ENCODE results near the gene PTPRB.

PTPRB gene

DNA sequence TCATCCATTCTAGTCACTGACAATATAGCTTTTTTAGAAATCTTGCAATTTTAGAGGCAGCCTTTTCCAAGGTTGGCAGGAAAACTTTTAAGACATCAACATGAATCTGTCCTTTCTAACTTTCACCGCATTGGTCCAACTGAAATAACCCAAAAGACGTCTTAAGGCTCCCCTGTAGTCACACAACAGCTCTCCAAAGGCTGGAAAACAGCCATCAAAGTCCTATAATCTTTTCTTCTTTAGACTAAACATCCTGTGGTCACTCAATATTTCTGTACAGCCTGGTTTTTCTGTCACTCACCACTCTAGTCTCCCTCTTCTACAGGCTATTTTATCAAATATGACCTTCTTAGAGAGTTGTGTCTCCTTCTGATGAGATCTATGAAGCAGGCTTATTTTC is 4.5 kb upstream of the PTPRB start:
- DNase-seq = no peak

DNA sequence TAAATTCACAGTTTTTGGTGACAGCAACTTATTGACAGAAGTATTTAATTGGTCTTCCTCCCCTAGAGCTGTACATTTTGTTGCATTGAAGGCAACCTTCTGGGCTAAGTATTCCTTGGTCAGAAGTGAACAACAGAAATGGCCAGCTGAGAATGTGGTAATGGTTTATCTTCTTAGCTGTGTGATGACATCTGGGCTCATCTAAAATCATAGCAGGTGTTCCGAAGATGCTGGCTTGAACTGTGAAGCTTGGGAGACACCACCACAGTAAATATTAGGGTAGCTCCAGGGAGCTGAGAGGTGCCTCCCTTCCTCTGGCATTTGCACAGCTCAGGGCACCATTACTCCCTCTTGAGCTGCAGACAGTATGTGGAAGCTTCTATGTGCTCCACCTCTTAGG is 3.7 kb upstream of the PTPRB start:
- no peak for DNase-seq

DNA sequence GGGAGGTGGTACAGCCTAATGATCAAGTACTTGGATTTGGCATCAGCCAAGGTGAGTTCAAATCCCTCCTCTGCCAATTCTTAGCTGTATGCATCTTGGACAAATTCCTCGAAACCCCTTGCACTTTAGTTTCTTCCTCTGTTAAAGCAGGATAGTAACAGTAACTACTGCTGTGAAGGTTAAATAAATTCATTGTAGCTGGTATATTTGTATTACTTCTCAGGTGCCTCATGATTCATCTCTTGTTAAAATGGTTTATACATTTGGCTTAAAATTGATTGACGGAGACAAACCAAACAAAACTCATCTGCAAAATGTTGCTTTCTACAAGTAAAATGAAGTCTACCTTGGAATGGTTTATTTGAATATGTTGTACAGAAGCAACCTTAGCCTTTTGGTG is 2.3 kb upstream of the PTPRB start:
- DNase-seq = no peak

DNA sequence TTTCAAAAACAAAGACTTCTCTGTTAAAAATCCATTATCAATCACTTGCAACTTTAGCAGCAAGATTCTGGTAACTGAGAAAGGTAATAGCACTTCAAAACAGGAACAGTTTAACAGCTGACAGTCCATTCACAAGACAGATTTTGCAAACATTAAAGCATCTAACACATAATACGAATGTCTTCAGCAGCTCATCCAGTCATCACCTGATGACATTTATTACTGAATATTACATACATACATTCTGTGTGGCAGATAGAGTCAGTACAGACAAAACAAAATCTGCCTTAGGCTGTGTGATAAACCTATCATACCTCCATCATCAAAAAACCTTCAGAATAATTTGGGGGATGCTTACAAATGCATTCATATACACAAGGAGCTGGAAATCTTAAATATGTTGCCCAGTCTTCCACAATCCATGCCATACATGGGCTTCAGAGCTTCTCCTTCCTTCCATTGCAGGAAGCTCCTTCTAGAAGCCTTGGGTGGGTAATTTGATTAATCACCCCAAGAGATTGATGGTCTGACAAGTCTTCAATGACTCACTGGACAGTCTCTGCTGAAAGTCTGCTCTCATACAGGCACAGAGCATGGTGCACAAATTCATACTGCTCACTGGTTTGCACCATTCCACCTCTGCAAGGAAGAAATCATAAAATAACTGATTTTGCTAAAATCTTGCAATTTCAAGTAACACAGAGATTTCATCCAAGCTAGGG is 1.6 kb upstream of the PTPRB start:
- no peak for DNase-seq

DNA sequence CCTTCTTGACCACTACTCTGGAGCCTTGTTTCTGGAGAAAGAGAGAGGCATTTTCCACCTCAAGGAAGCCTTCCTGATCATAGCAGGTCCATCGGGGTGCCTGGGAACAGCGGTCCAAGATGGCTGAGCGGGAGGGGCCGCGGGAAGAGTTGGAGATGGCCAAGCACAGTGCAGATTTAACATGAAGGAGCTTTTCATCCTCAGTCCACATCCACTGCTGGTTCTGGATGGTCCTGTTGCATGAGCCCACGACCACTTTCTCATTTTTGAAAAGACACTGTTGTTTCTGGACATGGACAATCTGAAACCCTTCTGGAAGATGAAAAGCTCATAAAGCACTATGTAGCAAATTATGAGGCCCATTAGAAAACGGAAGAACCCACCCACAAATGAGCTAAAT is 1.5 kb downstream of the PTPRB start:
- DNase-seq = no peak

DNA sequence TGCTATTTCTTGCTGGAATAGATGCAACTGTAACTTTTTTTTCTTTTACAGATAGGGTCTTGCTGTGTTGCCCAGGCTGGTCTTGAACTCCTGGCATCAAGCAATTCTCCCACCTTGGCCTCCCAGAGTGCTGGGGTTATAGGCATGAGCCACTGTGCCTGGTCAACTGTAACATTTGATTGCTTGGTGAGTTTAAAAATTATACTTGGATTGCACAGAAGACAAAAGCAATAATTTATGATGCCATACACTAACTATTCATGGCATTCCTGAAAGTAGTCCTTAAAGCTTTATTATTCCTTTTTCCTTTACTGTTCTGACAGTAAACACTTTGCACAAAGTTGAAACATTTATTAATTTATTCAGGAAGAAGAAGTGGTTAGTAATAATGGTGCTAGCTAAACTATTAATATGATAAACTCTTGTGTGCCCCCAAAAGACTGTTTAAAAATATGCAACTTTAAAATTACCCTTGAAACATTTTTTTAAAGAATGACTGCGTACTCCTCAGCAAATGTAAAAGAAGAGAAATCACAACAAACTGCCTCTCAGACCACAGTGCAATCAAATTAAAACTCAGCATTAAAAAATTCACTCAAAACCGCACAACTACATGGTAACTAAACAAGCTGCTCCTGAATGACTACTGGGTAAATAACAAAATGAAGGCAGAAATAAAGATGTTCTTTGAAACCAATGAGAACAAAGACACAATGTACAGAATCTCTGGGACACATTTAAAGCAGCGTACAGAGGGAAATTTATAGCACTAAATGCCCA is 8.3 kb downstream of the PTPRB start:
- DNase-seq = no peak

- DNase-seq = no peak
Observed at GRCh38 chr12:70627677-70628076, 9.6 kb downstream of the PTPRB start.

DNA sequence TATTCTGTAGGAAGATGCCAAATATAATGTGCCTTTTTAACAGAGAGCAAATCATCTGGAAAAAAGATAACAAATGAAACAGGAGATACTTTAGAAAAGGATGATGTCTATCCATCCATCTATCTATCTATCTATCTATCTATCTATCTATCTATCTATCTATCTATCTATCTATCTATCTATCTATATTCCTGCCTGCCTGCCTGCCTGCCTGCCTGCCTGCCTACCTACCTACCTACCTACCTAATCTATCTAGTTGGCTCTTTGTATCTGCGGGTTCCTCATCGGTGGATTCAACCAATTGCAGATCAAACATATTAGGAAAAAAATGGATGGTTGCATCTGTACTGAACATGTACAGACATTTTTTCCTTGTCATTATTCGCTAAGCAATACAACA is 11.0 kb downstream of the PTPRB start:
- no peak for DNase-seq

- no peak for DNase-seq
Observed at GRCh38 chr12:70619471-70620152, 17.6 kb downstream of the PTPRB start.

- DNase-seq = no peak
Observed at GRCh38 chr12:70618371-70618770, 18.9 kb downstream of the PTPRB start.

GRCh38 chr12:70617450-70617849 is 19.8 kb downstream of the PTPRB start:
- DNase-seq = no peak

GRCh38 chr12:70615174-70615866 is 21.9 kb downstream of the PTPRB start:
- DNase-seq = no peak

GRCh38 chr12:70609739-70610491 is 27.3 kb downstream of the PTPRB start:
- no peak for DNase-seq

DNA sequence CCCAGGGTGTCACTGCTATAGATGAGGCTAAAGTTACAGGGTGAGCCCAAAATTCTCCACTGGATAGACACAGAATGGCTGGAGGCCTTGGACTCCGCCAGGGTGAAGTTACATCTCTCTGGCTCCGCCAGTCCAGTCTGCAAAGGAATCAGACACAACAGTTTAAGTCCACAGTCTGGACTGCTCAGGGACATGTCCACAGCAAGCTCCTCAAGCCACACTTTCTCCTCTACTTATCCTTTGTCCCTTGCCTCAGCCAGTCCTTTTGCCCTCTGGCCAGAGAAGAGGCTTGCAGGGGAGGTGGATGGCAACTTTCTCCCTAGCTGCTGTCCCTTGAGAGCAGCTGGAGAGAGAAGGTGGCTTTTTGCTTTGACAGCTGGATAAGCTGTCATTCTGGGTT is 28.0 kb downstream of the PTPRB start:
- DNase-seq = no peak

- DNase-seq = no peak
Observed at GRCh38 chr12:70608184-70608583, 29.0 kb downstream of the PTPRB start.

DNA sequence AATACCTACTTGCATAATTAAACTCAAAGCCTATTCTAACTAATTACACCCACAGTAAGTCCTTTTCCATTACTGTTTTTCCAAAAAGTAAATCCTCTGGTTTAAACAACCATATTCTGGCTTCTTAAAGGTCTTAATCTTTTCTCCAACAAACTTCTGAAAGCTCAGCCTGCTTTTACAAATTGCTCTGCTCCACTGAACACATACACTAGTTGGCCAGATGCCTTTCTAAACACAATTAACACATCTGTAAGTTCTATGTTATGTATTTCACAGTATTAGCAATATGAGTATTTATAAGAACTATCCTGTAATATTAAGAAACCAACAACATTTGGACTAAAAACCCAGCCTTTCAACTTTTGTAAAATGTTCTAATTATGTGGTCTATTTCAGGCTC is 30.1 kb downstream of the PTPRB start:
- DNase-seq = no peak

GRCh38 chr12:70605976-70606375 is 31.3 kb downstream of the PTPRB start:
- no peak for DNase-seq

- no peak for DNase-seq
Observed at GRCh38 chr12:70604662-70605061, 32.6 kb downstream of the PTPRB start.

DNA sequence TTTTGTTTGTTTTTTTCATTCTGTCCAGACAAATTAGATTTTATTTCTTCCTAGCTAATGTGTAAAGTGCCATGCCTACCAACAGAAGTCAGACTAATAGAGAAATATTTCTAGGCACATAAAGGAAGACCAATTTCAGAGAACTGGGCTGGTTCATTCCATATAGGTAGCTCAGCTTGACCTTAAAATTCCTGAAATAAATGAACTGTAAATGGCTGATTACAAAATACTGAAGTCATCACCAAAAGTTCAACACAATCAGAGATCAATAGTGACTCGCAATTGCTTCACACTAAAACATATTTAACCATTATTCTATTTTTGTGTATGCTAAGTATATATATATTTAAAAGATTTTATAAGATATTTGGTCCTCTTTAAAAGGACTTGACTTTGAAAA is 34.2 kb downstream of the PTPRB start:
- DNase-seq = no peak

GRCh38 chr12:70598467-70599193 is 38.6 kb downstream of the PTPRB start:
- DNase-seq = no peak

DNA sequence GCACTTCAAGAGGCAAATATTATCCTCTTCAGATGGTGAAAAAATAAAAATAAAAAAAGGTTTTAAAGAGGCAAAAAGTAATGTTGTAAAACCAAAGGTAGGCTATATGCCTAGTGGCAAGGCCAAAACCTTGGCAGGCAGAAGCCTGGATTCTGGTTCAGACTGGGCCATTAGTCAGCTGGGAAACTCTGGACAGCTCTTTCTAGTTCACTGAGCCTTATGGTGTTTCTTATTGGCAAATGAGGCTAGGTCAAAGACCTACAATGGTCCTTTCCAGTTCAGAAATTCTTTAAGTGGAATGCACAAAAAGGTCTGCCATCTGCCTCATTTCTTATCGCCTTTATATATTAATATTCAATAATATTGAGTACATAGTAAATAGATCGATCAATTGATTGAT is 44.6 kb downstream of the PTPRB start:
- no peak for DNase-seq
